Left kidney (tissue), 2 donors: ENCODE results near the gene EPHB6. TPM values are rescaled to one million over a fixed set of nuclear protein-coding genes. Genes with fewer than 3 reads are reported as not detected.

Experiments used
- DNase-seq: peaks from one replicate; pipeline ENCODE4 v3.0.0-alpha.2; 2013
- polyA plus RNA-seq: library from polyadenylated mRNA; unstranded; fragments of 120-200 nt; gene quantifications from one replicate; pipeline ENCODE4 v1.2.1, GENCODE V29; 2013; ENCODE audit not compliant: insufficient read length

The EPHB6 gene
- polyA plus RNA-seq, 1 donor: 18.0 TPM

- DNase-seq: no peak
Observed at GRCh38 chr7:142896151-142896550, 41.3 kb downstream of the EPHB6 start.

DNA sequence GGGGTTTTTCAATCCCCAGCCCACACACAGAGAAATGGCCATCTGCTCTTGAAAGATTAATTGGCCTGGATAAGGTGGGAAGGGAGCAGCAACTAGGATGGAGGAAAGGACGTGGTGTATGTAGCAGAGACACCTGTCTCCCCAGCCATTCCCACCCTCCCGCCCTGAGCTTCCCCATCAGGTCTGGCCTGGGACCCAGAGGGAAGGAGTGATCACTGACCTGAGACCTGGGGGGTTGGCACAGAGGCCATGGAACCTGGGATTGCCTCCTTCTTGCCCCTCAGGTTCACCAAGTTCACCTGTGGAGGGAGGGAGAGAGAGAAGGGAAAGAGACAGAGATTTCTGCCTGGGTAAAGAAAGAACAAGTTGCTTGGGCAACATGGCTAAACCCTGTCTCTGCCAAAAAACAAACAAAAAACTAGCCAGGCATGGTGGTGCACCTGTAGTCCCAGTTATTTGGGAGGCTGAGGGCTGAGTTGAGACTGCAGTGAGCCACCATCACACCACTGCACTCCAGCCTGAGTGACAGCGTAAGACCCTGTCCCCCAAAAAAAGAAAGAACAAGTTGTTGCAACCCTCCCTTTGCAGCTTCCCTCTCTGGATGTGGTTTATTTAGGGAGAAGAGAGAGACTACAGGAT, 42.0 kb downstream of the EPHB6 start:
- DNase-seq: no peak

- DNase-seq: no peak
Observed at GRCh38 chr7:142897691-142898090, 42.8 kb downstream of the EPHB6 start.

DNA sequence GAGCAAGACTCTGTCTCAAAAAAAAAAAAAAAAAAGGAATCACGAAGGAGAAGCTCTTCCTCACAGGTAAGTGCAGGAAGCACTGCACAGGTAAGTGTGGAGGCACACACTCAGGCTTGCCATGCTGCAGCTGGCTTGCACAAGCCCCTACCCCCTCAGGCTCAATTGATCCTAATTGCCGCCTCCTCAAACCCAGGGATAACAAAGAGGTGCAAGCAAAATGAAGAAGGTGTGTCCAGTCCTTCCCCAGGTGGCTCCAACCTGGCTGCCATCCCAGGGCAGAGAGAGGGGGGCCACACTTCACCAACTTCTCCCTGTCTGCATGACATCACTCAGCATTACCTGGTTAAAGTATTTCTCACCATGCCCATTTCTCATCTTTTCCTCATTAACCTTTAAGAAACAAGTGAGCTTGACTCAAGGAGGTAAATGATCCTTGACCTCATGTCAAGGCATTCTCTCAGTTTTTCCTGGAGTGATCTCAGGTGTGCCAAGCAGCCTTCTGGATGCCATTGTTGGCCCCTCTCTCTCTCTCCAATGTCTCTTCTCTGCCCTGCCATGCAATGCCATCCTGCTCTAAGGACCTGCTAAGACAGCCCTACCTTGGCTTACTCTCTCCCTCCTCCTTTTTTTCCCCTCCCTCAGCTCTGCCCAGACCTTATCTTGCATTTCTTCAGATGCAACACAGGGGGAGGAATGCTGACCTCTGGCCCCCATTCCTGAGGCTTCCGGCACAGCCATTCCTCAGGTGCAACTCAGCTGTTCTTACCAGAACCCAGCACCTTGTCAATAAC, 43.7 kb downstream of the EPHB6 start:
- no peak for DNase-seq

DNA sequence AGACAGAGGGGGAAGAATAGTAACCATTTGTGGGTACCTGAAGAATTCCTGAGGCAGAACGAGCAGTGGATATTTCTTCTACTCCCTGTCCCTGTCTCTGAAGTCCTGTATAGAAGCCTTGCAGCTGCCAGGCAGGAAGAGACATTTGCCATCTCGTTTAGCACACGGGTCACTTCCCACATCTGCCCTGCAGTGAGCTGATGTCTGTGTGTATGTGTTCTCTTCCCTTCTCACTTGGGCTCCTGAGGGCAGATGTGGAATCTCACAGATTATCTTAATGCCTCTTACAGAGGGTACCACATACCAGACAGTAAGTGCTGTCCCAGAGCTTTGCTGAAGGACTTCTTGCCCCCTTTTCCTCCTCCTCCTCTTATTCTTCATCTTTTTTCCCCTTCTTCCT, 44.8 kb downstream of the EPHB6 start:
- no peak for DNase-seq

GRCh38 chr7:142901426-142902259, 46.8 kb downstream of the EPHB6 start:
- DNase-seq: no peak

GRCh38 chr7:142904128-142904527, 49.3 kb downstream of the EPHB6 start:
- no peak for DNase-seq

DNA sequence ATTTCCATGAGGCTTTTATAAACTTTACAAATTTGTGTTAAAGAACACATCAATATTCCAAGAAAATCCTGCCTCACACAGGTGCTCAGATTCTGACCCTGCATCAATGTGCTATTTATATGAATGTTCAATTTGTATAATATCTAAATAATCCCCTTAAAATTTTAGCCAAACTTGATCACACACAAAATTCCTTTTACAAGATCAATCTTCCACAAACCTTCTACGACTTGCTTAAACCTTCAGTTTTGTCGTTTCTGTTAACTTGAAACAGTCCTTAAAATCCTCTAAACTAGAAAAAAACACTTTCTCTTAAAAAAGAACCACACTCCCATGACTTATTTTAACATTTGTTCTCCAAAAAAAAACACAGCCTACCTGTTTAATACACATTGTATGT, 50.9 kb downstream of the EPHB6 start:
- no peak for DNase-seq

GRCh38 chr7:142906643-142907042, 51.8 kb downstream of the EPHB6 start:
- DNase-seq: no peak

DNA sequence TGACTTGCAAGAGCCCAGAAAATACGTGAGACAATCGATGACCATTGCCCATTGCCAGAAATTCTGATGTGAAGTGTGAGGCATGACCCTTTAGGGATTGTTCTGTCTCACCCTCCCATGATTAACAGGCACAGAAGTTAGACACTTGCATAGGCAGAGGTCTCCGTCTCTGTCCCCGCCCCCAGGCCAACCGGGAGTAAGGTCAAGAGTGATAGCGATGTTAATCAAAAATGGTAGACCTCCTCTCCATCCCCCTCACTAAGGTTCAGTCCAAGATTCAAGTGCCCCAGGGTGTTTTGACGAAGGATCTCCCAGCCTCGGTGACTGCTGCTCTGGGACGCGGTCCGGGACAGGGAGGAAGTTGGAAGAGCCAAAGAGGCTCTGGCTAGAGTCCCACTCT, 53.4 kb downstream of the EPHB6 start:
- DNase-seq: no peak

- DNase-seq: no peak
Observed at GRCh38 chr7:142908921-142909890, 54.3 kb downstream of the EPHB6 start.

DNA sequence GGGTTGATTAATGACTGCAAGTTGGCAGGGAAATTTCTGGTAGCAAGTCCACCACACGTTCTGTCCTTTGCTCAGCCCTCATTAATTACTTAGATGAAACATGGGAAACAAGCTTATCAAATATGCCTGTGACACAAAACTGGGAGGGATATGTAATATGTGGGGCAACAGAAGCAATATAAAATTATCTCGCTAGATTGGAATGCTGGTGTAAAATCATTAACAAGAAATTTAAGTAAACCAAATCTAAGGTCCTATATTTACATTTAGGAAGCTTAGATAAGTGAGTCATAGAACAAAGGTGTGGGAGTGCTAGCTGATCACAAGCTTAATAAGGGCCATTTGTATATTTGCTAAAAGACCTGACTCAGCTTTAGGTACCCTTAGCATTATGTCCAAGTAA, 55.2 kb downstream of the EPHB6 start:
- DNase-seq: no peak

- DNase-seq: no peak
Observed at GRCh38 chr7:142910481-142910880, 55.6 kb downstream of the EPHB6 start.

- no peak for DNase-seq
Observed at GRCh38 chr7:142913051-142913450, 58.2 kb downstream of the EPHB6 start.

DNA sequence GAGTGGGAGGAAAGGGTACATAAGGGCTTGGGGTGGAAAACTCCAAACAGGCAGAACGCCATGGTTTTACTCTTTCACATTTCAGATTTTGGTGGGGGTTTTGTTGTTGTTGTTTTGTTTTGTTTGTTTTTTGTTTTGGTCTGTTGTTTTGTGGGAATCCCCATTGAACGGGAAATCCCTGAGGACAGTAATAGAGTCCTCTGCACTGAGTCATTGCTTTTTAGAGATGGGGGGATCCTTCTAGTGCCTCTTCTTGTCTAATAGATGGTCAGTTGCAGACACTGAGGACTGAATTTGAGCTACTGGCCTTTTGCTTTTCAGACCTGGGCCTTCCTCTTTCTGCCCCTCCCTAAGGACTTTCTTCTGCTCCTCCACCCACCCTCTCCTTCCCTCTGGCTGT, 58.7 kb downstream of the EPHB6 start:
- no peak for DNase-seq

- DNase-seq: no peak
Observed at GRCh38 chr7:142914121-142914520, 59.2 kb downstream of the EPHB6 start.

DNA sequence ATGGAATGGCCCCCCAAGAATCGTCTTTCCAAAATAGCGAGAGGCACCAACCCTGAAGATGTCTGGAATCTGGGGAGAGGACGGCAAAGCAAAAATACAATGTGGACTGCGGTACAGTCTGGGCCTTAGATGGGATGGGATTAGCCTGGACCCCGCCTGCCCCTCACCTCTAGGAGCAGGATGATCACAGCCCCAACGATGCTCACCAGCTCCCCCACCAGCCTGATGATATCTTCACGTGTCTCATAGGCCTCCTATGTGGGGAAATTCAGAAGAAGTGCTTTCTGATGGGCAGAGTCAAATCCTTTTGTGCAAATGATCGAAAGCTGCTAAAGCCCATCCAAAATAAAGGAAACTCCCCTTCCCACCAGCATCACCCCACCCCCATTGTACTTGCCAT, 60.4 kb downstream of the EPHB6 start:
- no peak for DNase-seq

GRCh38 chr7:142916508-142916907, 61.6 kb downstream of the EPHB6 start:
- peak; percentile 27 for DNase-seq

- DNase-seq: no peak
Observed at GRCh38 chr7:142917447-142917846, 62.6 kb downstream of the EPHB6 start.

DNA sequence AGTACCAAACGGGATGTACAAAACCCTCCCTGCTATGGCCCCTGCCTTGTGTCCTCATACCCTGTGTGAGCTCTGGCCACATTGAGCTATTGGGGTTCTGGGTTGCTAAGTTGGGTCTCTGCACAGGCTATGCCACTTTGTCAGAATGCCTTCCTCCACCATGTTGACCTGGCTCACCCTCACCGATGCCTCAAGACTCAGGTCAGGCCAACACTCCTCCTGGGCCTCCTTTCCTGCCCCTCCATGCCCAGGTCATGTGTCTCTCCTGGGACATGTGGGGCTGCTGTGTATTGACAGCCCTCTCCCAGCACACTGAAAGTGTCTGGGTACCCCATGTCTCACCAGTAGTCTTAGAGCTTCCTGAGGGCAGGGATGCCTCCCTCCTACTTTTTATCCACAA, 64.0 kb downstream of the EPHB6 start:
- no peak for DNase-seq

DNA sequence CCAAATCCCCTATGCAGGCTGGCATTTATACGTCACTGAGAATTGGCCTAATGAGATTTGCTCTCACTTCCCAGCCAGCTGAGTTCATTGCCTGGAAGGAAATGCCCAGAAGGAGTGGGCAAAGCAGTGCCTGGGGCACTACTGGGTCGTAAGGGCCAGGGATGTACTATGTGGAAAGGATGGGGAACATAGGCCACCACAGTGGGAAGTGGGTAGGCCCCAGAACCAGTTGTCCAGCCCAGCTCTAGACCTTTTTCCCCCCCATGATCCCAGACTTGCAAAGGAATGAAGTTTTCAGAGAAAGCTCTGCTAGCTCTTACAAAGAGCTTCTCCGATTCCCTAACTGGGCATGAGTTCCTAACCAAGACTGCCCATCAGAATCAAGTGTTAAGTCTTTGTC, 64.8 kb downstream of the EPHB6 start:
- DNase-seq: no peak
